HTR-8/SVneo (cell line): ENCODE data around the gene GPRC5A.

Experiments used
- DNase-seq: peaks from one replicate; pipeline ENCODE4 v3.0.0; 2011; ENCODE audit warnings: low spot score, mixed read lengths; ENCODE audit not compliant: insufficient read length
- FAIRE-seq: peaks from 2 replicates; lab custom pipeline; 2011; peaks lifted over from hg19 to GRCh38; lab: Jason Lieb, UNC

The GPRC5A gene

GRCh38 chr12:12934556-12934955 is 43.2 kb downstream of the GPRC5A start:
- no peak for FAIRE-seq
- DNase-seq: no peak

- DNase-seq (no peak), FAIRE-seq (no peak)
Measured at GRCh38 chr12:12936983-12937491, 45.7 kb downstream of the GPRC5A start.

- no peak for FAIRE-seq
- no peak for DNase-seq
Measured at GRCh38 chr12:12938541-12938940, 47.2 kb downstream of the GPRC5A start.

GRCh38 chr12:12939888-12940287 is 48.5 kb downstream of the GPRC5A start:
- FAIRE-seq (no peak), DNase-seq (no peak)

GRCh38 chr12:12941450-12942350 is 50.3 kb downstream of the GPRC5A start:
- FAIRE-seq (no peak), DNase-seq (no peak)

GRCh38 chr12:12943586-12944260 is 52.4 kb downstream of the GPRC5A start:
- DNase-seq (no peak), FAIRE-seq (no peak)

GRCh38 chr12:12945591-12945990 is 54.2 kb downstream of the GPRC5A start:
- DNase-seq: no peak
- FAIRE-seq: no peak

- FAIRE-seq: no peak
Measured at GRCh38 chr12:12946686-12947355, 55.5 kb downstream of the GPRC5A start.

GRCh38 chr12:12947902-12948301 is 56.5 kb downstream of the GPRC5A start:
- DNase-seq: no peak
- no peak for FAIRE-seq

More at GRCh38 chr12:12946686-12947355, 55.5 kb downstream of the GPRC5A start:
- no peak for DNase-seq

- FAIRE-seq (no peak), DNase-seq (no peak)
Measured at GRCh38 chr12:12951504-12951903, 60.1 kb downstream of the GPRC5A start.

GRCh38 chr12:12952036-12952435 is 60.7 kb downstream of the GPRC5A start, which contains the start of gene GPRC5D:
GPRC5D (minus strand) TSS chr12:12952170; CDS start chr12:12950384, 1,786 bp downstream.
- FAIRE-seq (no peak), DNase-seq (no peak)

- DNase-seq: no peak
- FAIRE-seq: no peak
Measured at GRCh38 chr12:12954356-12954755, 63.0 kb downstream of the GPRC5A start.

GRCh38 chr12:12954878-12955625 is 63.7 kb downstream of the GPRC5A start:
- DNase-seq (no peak), FAIRE-seq (no peak)

- DNase-seq: no peak
- FAIRE-seq: no peak
Measured at GRCh38 chr12:12958886-12959285, 67.5 kb downstream of the GPRC5A start.

GRCh38 chr12:12960639-12961209 is 69.4 kb downstream of the GPRC5A start:
- DNase-seq (no peak), FAIRE-seq (no peak)

- no peak for DNase-seq
- FAIRE-seq: no peak
Measured at GRCh38 chr12:12964255-12964654, 72.9 kb downstream of the GPRC5A start.

- FAIRE-seq (no peak), DNase-seq (no peak)
Measured at GRCh38 chr12:12965836-12966235, 74.5 kb downstream of the GPRC5A start.
